ENCODE results near the gene S100A10. TPM values are rescaled to one million over a fixed set of nuclear protein-coding genes. Genes with fewer than 3 reads are reported as not detected.

S100A10 gene
- total RNA-seq, 1 experiment from 2014 or later, result 160 TPM

GRCh38 chr1:151944857-151945575, 48.6 kb downstream of the S100A10 start:
- H3K4me1 ChIP-seq (ENCODE audit: insufficient read depth, low read length), result no peaks in the 10 kb centered on the region; the same call in 1 of the 2 replicates
- no peak overlapping the region for H4K5ac ChIP-seq (ENCODE audit: insufficient read length, low read depth, low read length)
- no peak for DNase-seq
- no peak overlapping the region for H2BK15ac ChIP-seq (ENCODE audit: low read depth, low read length)
- H2BK5ac ChIP-seq (ENCODE audit: insufficient read length, low read length), result no peak overlapping the region
- H3K4me1 Mint-ChIP-seq, result peaks cover 9 to 19% of the 10 kb centered on the region in 2 experiments
- H2AFZ ChIP-seq (ENCODE audit: low read length), result no peak overlapping the region
- no peak overlapping the region for H3T11ph ChIP-seq (ENCODE audit: low read length)
- H3K4me2 ChIP-seq (ENCODE audit: insufficient read depth, insufficient read length, low read length), result no peak overlapping the region
- no peak overlapping the region for H3K9ac ChIP-seq (ENCODE audit: extremely low read depth, insufficient read length, low read length)
- H2BK120ac ChIP-seq (ENCODE audit: low read depth, low read length, poor library complexity, severe bottlenecking), result peak overlapping the region; percentile 8
- H3K4me3 Mint-ChIP-seq, result no peak overlapping the region
- H2AK5ac ChIP-seq (ENCODE audit: insufficient read length, low read length), result peak overlapping the region; percentile 51
- H3K79me2 ChIP-seq (ENCODE audit: insufficient read depth, low read length), result no peaks in the 10 kb centered on the region
- no peak overlapping the region for H3K4ac ChIP-seq (ENCODE audit: low read depth, low read length)
- H3K27me3 Mint-ChIP-seq (ENCODE audit: low read depth), result no peaks in the 10 kb centered on the region; the same call in 1 of the 2 replicates
- H3K23ac ChIP-seq (ENCODE audit: insufficient read length, low read depth, low read length), result no peak overlapping the region
- H3K56ac ChIP-seq (ENCODE audit: insufficient read length, low read depth, low read length), result no peak overlapping the region
- H4K91ac ChIP-seq (ENCODE audit: insufficient read length, low read depth, low read length), result peak overlapping the region; percentile 74
- no peaks in the 10 kb centered on the region for H4K20me1 ChIP-seq (ENCODE audit: control insufficient read depth, insufficient read depth, insufficient read length)
- no peaks in the 10 kb centered on the region for H3K9me3 Mint-ChIP-seq
- H3K18ac ChIP-seq (ENCODE audit: insufficient read length, low read depth, low read length), result peak overlapping the region; percentile 75
- H3K23me2 ChIP-seq (ENCODE audit: insufficient read length, low read depth, low read length, poor library complexity, severe bottlenecking), result no peaks in the 10 kb centered on the region
- H2BK20ac ChIP-seq (ENCODE audit: low read depth, low read length, poor library complexity, severe bottlenecking), result no peak overlapping the region
- no peaks in the 10 kb centered on the region for H3K9me3 ChIP-seq (ENCODE audit: control insufficient read depth, low read depth, low read length)
- H3K27me3 ChIP-seq (ENCODE audit: insufficient read depth, low read length), result no peaks in the 10 kb centered on the region
- H3K27ac Mint-ChIP-seq, result 0 out of 7 replicates have a peak overlapping the region, but pooled peaks of 1 of the 3 experiments have one; percentile 89
- peak overlapping the region; percentile 88 for H2BK12ac ChIP-seq (ENCODE audit: insufficient read length, low read depth, low read length)
- peak overlapping the region; percentile 45 for H4K8ac ChIP-seq (replicated peaks; ENCODE audit: insufficient read length, low read depth, low read length)
- WGBS (ENCODE audit: extremely low coverage, insufficient read length, low lambda C conversion rate), result no CpG with 5 or more reads among the region's 3 CpGs
- H3K79me1 ChIP-seq (ENCODE audit: insufficient read depth, low read depth, low read length, poor library complexity, severe bottlenecking), result no peaks in the 10 kb centered on the region
- H3K27ac ChIP-seq (ENCODE audit: insufficient read length, low read depth, low read length), result no peak overlapping the region
- no peak for TF ChIP-seq CTCF (conservative IDR thresholded peaks at IDR 0.05)
- H3K36me3 Mint-ChIP-seq (ENCODE audit: insufficient read depth in 1 of 3, low read depth in 3 of 3), result no peaks in the 10 kb centered on the region; a peak in 1 of 7 replicates
- H3K14ac ChIP-seq (ENCODE audit: insufficient read depth, low read length), result peak overlapping the region; percentile 75

Measured in H9 (cell line).